ENCODE measurements around the gene SLC2A8.

GRCh38 chr9:127457191-127457878 is 60.4 kb downstream of the SLC2A8 start:
- TF ChIP-seq EZH2 (IDR thresholded peaks at IDR 0.05; ENCODE audit: insufficient read depth, poor library complexity, severe bottlenecking) (no peak), EZH2phosphoT487 (IDR thresholded peaks at IDR 0.05; ENCODE audit: insufficient read depth, low read depth) (no peak)

Measured in GM23248 (cell line).